Measurements from ENCODE around the gene EIF3A.
"Not testable (repeated sequence)": the region's sequence is repeated elsewhere in the genome, so short reads cannot be mapped to it uniquely, and the experiment has no call there.

The EIF3A gene, protein sequence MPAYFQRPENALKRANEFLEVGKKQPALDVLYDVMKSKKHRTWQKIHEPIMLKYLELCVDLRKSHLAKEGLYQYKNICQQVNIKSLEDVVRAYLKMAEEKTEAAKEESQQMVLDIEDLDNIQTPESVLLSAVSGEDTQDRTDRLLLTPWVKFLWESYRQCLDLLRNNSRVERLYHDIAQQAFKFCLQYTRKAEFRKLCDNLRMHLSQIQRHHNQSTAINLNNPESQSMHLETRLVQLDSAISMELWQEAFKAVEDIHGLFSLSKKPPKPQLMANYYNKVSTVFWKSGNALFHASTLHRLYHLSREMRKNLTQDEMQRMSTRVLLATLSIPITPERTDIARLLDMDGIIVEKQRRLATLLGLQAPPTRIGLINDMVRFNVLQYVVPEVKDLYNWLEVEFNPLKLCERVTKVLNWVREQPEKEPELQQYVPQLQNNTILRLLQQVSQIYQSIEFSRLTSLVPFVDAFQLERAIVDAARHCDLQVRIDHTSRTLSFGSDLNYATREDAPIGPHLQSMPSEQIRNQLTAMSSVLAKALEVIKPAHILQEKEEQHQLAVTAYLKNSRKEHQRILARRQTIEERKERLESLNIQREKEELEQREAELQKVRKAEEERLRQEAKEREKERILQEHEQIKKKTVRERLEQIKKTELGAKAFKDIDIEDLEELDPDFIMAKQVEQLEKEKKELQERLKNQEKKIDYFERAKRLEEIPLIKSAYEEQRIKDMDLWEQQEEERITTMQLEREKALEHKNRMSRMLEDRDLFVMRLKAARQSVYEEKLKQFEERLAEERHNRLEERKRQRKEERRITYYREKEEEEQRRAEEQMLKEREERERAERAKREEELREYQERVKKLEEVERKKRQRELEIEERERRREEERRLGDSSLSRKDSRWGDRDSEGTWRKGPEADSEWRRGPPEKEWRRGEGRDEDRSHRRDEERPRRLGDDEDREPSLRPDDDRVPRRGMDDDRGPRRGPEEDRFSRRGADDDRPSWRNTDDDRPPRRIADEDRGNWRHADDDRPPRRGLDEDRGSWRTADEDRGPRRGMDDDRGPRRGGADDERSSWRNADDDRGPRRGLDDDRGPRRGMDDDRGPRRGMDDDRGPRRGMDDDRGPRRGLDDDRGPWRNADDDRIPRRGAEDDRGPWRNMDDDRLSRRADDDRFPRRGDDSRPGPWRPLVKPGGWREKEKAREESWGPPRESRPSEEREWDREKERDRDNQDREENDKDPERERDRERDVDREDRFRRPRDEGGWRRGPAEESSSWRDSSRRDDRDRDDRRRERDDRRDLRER (N-terminal part only)

DNA sequence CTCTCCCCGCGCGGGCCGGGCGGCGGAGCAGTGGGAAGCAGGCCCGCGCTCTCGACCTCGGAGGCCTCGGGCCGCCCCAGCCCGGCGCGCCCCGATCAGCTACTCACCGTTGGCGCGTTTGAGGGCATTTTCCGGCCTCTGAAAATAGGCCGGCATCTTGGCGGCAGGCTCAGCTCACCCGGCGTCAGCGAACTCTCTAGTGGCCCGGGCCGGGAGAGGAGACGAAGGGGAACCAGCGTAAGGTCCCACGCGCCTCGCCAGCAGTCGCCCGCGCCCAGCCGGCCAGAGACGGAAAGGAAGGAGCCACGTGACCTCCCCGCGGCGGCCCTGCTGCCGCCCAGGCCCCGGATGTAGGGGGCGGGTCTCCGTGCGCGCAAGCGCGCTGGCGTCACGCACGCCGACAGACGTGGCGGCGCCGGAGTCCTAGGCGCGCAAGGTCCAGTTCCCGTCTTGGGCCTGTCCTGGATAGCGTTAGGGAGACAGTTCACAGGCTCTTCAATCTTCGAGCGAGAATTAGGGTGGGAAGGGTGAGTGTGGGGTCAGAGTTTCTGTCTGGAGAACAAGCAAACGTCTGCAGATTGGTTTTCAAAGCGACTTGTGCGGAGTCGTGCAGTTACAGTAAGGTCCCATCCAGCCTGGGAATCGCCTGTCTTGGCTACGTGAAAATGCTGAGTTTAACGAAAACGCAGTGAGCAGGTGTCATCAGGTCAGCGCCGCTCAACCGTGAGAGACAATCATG lies at the start of gene EIF3A:
TSS of gene EIF3A (minus strand) at position 297 of the 739 bp plus-strand sequence. CDS start at position 156, 141 bp downstream.
- peaks cover 55% of the 10 kb centered on the region for H3K4me1 Mint-ChIP-seq
- H3K9me3 Mint-ChIP-seq, result no peaks in the 10 kb centered on the region
- peak; percentile 94 for ATAC-seq
- peak within 1 kb of the TSS; percentile 96 for H3K27ac Mint-ChIP-seq
- peak within 1 kb of the TSS; percentile 94 for H3K4me3 Mint-ChIP-seq
- H3K36me3 Mint-ChIP-seq, result peaks cover 24% of the 10 kb centered on the region
- no peaks in the 10 kb centered on the region for H3K27me3 Mint-ChIP-seq

- peaks cover 3% of the 10 kb centered on the region for H3K9me3 Mint-ChIP-seq
- H3K4me1 Mint-ChIP-seq, result peaks cover 24% of the 10 kb centered on the region
- no peaks in the 10 kb centered on the region for H3K27me3 Mint-ChIP-seq
- no peak overlapping the region for H3K4me3 Mint-ChIP-seq
- H3K27ac Mint-ChIP-seq, result no peak overlapping the region
- no peak for ATAC-seq
- H3K36me3 Mint-ChIP-seq, result peaks cover 54% of the 10 kb centered on the region
Observed at GRCh38 chr10:119129721-119130120, 49.1 kb upstream of the EIF3A start.

DNA sequence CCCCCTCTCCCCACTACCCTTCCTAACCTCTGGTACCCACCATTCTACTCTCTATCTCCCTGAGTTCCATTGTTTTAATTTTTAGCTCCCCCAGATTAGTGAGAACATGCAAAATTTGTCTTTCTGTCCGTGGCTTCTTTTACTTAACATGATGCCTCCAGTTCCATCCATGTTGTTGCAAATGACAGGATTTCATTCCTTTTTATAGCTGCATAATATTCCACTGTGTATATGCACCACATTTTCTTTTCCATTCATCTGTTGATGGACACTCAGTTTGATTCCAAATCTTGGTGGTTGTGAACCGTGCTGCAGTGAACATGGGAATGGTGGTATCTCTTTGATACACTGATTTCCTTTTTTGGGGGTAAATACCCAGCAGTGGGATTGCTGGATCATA lies 45.3 kb upstream of the EIF3A start:
- Mint-ChIP-seq H3K27ac (no peak overlapping the region), H3K4me3 (no peak overlapping the region), H3K27me3 (no peaks in the 10 kb centered on the region), H3K9me3 (peaks cover 3% of the 10 kb centered on the region), H3K36me3 (peaks cover 48% of the 10 kb centered on the region), H3K4me1 (peaks cover 7% of the 10 kb centered on the region)
- no peak for ATAC-seq

DNA sequence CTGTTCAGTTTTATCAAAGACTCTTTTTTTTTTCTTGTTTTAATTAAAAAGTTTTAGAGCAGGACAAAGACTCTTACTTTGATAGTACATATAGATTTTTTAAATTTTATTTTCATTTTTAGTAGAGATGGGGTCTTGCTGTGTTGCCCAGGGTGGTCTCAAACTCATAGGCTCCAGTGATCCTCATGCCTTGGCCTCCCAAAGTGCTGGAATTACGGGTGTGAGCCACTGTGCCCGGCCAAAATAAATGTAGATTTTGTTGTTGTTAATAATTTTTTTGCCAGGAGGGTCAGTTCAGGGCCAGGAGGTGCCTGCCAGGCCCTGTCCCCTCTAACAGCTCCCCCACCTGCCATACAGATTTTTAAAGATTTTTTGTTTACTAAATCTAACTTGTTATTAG lies 40.3 kb upstream of the EIF3A start:
- peaks cover 30% of the 10 kb centered on the region for H3K36me3 Mint-ChIP-seq
- no peak overlapping the region for H3K27ac Mint-ChIP-seq
- peaks cover 2% of the 10 kb centered on the region for H3K9me3 Mint-ChIP-seq
- H3K4me3 Mint-ChIP-seq, result no peak overlapping the region
- no peaks in the 10 kb centered on the region for H3K4me1 Mint-ChIP-seq
- H3K27me3 Mint-ChIP-seq, result no peaks in the 10 kb centered on the region
- ATAC-seq, result no peak

- ATAC-seq, result peak; percentile 60
- peaks cover 26% of the 10 kb centered on the region for H3K36me3 Mint-ChIP-seq
- no peaks in the 10 kb centered on the region for H3K9me3 Mint-ChIP-seq
- H3K27me3 Mint-ChIP-seq, result no peaks in the 10 kb centered on the region
- H3K4me3 Mint-ChIP-seq, result no peak overlapping the region
- H3K27ac Mint-ChIP-seq, result peak overlapping the region; percentile 30
- H3K4me1 Mint-ChIP-seq, result no peaks in the 10 kb centered on the region
Observed at GRCh38 chr10:119120413-119120867, 39.8 kb upstream of the EIF3A start.

GRCh38 chr10:119119400-119119799 lies 38.8 kb upstream of the EIF3A start:
- Mint-ChIP-seq H3K27me3 (no peaks in the 10 kb centered on the region), H3K36me3 (peaks cover 27% of the 10 kb centered on the region), H3K27ac (no peak overlapping the region), H3K4me1 (no peaks in the 10 kb centered on the region), H3K9me3 (no peaks in the 10 kb centered on the region), H3K4me3 (no peak overlapping the region)
- ATAC-seq, result no peak

DNA sequence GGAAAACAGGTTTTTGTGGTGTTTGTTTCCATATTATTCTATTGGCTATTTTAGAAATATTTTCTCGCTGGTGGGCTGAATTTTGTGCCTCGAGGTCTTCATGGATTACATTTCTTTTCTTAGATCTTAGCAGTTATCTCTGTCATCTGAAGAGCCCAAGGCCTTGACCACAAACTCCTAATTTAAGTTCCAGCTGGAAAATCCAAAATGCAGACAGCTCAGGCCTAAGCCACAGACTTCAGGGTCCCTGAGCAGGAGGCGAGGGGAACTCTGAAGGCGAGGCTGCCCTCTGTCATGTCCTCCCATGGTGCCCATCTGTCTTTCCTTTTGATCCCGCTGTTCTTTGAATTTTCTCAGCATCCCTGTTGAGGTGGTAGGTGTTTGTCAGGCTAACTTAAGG lies 37.6 kb upstream of the EIF3A start:
- no peak overlapping the region for H3K27ac Mint-ChIP-seq
- no peaks in the 10 kb centered on the region for H3K9me3 Mint-ChIP-seq
- H3K4me1 Mint-ChIP-seq, result no peaks in the 10 kb centered on the region
- H3K27me3 Mint-ChIP-seq, result no peaks in the 10 kb centered on the region
- no peak for ATAC-seq
- H3K4me3 Mint-ChIP-seq, result no peak overlapping the region
- H3K36me3 Mint-ChIP-seq, result peaks cover 38% of the 10 kb centered on the region

DNA sequence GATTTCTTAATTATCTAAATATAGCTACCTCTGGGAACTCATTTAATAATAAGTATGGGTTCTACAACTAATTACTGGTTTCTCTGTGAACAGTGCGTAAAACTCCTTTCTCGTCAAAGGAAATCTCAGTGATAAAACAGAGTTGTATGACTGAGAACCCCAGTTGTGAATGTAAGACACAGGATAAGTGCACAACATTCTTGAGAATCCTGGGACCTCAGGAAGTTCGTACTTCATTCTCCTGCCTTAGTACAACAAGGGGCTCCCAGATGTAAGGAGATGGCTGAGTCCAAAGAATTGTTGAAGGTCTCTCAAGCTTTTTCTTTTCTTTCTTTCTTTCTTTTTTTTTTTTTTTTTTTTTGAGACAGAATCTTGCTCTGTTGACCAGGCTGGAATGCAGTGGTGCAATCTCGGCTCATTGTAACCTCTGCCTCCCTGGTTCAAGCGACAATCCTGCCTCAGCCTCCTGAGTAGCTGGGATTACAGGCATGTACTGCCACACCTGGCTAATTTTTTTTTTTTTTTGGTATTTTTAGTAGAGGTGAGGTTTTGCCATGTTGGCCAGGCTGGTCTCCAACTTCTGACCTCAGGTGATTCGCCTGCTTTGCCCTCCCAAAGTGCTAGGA lies 35.8 kb upstream of the EIF3A start:
- no peaks in the 10 kb centered on the region for H3K27me3 Mint-ChIP-seq
- H3K4me3 Mint-ChIP-seq, result no peak overlapping the region
- ATAC-seq, result no peak
- no peaks in the 10 kb centered on the region for H3K4me1 Mint-ChIP-seq
- H3K9me3 Mint-ChIP-seq, result no peaks in the 10 kb centered on the region
- H3K36me3 Mint-ChIP-seq, result peaks cover 31% of the 10 kb centered on the region
- H3K27ac Mint-ChIP-seq, result no peak overlapping the region

DNA sequence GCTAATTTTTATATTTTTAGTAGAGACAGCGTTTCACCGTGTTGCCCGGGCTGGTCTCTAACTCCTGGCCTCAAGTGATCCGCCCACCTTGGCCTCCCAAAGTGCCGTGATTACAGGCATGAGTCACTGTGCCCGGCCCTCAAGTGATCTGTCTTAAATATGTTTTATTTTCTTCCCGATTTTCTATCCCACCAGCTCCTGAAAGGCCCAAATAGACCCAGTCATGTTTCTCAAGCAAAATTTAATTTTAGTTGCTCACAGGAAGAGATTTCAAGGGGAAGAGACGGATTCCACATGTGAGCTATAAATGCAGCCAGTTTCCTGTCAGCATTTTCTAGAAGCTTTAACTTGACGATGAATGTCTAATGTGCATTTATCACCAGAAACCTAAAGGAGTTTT lies 35.3 kb upstream of the EIF3A start:
- no peaks in the 10 kb centered on the region for H3K4me1 Mint-ChIP-seq
- ATAC-seq, result no peak
- peaks cover 29% of the 10 kb centered on the region for H3K36me3 Mint-ChIP-seq
- H3K27ac Mint-ChIP-seq, result no peak overlapping the region
- no peak overlapping the region for H3K4me3 Mint-ChIP-seq
- no peaks in the 10 kb centered on the region for H3K27me3 Mint-ChIP-seq
- no peaks in the 10 kb centered on the region for H3K9me3 Mint-ChIP-seq

DNA sequence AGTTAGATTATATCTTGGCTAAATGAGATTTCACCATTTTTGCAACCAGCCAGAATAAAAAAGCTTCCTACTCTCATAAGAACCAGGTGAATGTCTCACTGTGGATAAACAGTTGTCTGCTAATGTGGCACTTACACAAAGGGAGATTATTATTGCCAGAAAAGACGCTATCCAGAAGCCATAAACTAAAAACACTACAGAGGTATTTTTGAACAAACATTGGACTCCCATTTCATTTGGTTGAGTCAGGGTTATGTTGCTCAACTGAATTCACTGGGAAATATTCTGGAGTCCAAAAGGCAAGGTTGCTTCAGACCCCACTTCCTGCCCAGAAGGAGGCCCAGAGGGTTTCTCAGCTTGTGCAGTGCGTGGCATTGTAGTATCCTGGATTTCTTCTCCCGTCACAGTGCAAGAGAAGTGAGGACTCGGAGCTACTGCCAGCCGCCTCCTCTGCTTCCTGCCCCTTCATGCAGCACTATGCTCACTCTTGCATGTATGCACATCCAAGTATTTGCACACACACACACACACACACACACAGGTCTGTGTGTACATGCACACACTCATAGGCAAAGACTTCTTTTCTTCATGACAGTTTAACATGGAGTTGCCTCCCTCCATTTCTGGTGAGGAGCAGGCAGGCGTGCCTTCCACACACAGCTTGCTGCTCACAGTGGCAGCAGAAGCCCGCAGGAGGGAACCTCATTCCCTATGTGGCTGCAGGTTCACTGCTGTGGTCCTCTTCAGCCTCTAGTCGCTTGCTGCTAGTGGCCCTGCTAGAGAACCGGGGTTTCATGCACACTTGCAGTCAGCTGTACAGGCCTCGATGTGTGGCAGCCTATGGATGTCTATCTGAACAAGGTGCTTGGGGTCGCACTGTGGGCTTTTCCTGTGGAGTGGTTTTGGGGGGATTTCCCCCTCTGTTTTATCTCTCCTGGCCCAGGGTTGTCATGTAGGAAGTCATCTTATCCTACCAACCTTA lies 33.4 kb upstream of the EIF3A start:
- no peak overlapping the region for H3K27ac Mint-ChIP-seq
- no peak for ATAC-seq
- H3K27me3 Mint-ChIP-seq, result no peaks in the 10 kb centered on the region
- H3K4me3 Mint-ChIP-seq, result no peak overlapping the region
- no peaks in the 10 kb centered on the region for H3K4me1 Mint-ChIP-seq
- peaks cover 34% of the 10 kb centered on the region for H3K36me3 Mint-ChIP-seq
- no peaks in the 10 kb centered on the region for H3K9me3 Mint-ChIP-seq

DNA sequence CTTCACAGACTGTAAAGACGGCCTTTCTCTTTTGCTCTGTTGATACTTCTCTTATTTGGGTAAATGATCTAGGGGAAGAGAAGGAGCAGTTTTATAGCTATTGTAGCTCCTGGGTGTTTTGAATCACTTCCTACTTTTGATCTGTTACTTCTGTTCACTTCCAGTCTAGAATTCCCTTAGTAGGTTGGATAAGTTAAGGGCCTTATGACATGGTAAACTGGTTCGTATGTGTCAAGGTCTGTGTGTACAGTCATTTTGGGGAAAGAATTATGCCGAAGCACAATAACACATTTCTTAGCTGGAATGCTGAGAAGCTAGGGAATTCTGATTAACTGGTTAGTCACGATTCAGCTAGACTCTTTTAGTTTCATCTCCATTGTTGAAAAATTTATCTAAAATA lies 31.4 kb upstream of the EIF3A start:
- H3K9me3 Mint-ChIP-seq, result no peaks in the 10 kb centered on the region
- H3K4me3 Mint-ChIP-seq, result no peak overlapping the region
- H3K27me3 Mint-ChIP-seq, result no peaks in the 10 kb centered on the region
- peaks cover 30% of the 10 kb centered on the region for H3K36me3 Mint-ChIP-seq
- ATAC-seq, result no peak
- no peak overlapping the region for H3K27ac Mint-ChIP-seq
- no peaks in the 10 kb centered on the region for H3K4me1 Mint-ChIP-seq

GRCh38 chr10:119107771-119108170 lies 27.2 kb upstream of the EIF3A start:
- ATAC-seq, H3K4me3 Mint-ChIP-seq, H3K27ac Mint-ChIP-seq, H3K9me3 Mint-ChIP-seq, H3K27me3 Mint-ChIP-seq: not testable (repeated sequence)
- Mint-ChIP-seq H3K4me1 (peaks cover 16% of the 10 kb centered on the region), H3K36me3 (peaks cover 17% of the 10 kb centered on the region)

DNA sequence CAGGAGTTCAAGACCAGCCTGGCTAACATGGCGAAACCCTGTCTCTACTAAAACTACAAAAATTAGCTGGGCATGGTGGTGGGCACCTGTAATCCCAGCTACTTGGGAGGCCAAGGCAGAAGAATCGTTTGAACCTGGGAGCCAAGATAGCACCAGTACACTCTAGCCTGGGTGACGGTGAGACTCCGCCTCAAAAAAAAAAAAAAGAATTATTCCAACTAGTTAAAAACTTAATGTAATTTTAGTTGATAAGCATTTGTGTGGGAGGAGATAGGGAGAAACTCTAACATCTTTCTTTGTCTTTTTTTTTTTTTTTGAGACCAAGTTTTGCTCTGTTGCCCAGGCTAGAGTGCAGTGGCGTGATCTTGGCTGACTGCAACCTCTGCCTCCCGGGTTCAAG lies 26.5 kb upstream of the EIF3A start:
- H3K9me3 Mint-ChIP-seq, H3K27me3 Mint-ChIP-seq: not testable (repeated sequence)
- peaks cover 14% of the 10 kb centered on the region for H3K36me3 Mint-ChIP-seq

More for the DNA sequence above, 26.5 kb upstream of the EIF3A start:
- ATAC-seq, H3K4me3 Mint-ChIP-seq, H3K27ac Mint-ChIP-seq: not testable (repeated sequence)
- peaks cover 23% of the 10 kb centered on the region for H3K4me1 Mint-ChIP-seq
